ENCODE results near the gene ZNF521.

DNA sequence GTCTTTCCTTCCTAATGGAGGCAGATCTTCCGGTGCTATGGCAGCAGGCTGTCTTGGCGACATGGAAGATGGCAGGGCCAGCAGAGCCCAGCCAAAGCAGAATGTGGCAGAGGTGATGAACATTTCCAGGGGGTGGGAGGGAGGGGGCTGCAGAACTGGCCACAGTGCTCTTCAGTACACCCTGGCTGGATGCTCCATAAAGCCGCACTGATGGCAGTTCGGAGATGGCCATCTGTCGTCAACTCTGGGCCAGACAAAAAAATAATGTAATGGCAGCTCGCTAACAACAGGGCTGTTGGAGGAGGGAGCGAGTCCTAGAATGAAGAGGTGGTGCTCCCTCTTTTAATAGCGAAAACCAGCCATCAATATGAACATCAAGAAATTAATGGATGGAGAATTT is 271.0 kb downstream of the ZNF521 start:
- TF ChIP-seq, protein P1, sequence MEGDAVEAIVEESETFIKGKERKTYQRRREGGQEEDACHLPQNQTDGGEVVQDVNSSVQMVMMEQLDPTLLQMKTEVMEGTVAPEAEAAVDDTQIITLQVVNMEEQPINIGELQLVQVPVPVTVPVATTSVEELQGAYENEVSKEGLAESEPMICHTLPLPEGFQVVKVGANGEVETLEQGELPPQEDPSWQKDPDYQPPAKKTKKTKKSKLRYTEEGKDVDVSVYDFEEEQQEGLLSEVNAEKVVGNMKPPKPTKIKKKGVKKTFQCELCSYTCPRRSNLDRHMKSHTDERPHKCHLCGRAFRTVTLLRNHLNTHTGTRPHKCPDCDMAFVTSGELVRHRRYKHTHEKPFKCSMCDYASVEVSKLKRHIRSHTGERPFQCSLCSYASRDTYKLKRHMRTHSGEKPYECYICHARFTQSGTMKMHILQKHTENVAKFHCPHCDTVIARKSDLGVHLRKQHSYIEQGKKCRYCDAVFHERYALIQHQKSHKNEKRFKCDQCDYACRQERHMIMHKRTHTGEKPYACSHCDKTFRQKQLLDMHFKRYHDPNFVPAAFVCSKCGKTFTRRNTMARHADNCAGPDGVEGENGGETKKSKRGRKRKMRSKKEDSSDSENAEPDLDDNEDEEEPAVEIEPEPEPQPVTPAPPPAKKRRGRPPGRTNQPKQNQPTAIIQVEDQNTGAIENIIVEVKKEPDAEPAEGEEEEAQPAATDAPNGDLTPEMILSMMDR (IDR thresholded peaks at IDR 0.05), result no peak
- TF ChIP-seq POLR2A (IDR thresholded peaks at IDR 0.05), result no peak

Measured in thyroid gland (tissue), 4 donors.